ENCODE results near the gene ZFR. TPM values are rescaled to one million over a fixed set of nuclear protein-coding genes. Genes with fewer than 3 reads are reported as not detected.

Gene ZFR
- 52.0 and 56.9 TPM in 2 replicates for total RNA-seq

GRCh38 chr5:32444431-32445286 lies at the start of gene ZFR:
Gene ZFR (minus strand): TSS chr5:32444740. CDS start chr5:32444658, 82 bp downstream.

GRCh38 chr5:32312595-32313332 lies 131.8 kb downstream of the ZFR start, which contains the start of gene MTMR12:
Gene MTMR12 (minus strand): TSS chr5:32312939. CDS start chr5:32312838, 101 bp downstream.

Other genes starting within 250 kb of the ZFR start
- gene MTMR12, start 131.8 kb downstream of the ZFR start, total RNA-seq, result 21.7 and 23.7 TPM in 2 replicates
- gene SUB1, start 140.8 kb upstream of the ZFR start, total RNA-seq, result 150 and 182 TPM in 2 replicates

All from tracheal epithelial cell (primary cell).